ENCODE measurements around the gene LRCH1.
"Not testable (repeated sequence)": the region's sequence is repeated elsewhere in the genome, so short reads cannot be mapped to it uniquely, and the experiment has no call there.

Gene LRCH1

GRCh38 chr13:46721054-46721453, 168.1 kb downstream of the LRCH1 start:
- peak; percentile 43 for DNase-seq

GRCh38 chr13:46726347-46726746, 173.4 kb downstream of the LRCH1 start:
- peak; percentile 12 for DNase-seq

- peak; percentile 43 for DNase-seq
Measured at GRCh38 chr13:46728777-46729176, 175.8 kb downstream of the LRCH1 start.

GRCh38 chr13:46731535-46731934, 178.6 kb downstream of the LRCH1 start:
- DNase-seq: no peak

GRCh38 chr13:46735425-46735824, 182.5 kb downstream of the LRCH1 start:
- DNase-seq: no peak

GRCh38 chr13:46736541-46737310, 183.8 kb downstream of the LRCH1 start:
- no peak for DNase-seq

GRCh38 chr13:46738055-46738454, 185.1 kb downstream of the LRCH1 start:
- DNase-seq: no peak

- DNase-seq: no peak
Measured at GRCh38 chr13:46738766-46739165, 185.8 kb downstream of the LRCH1 start.

GRCh38 chr13:46739447-46740098, 186.6 kb downstream of the LRCH1 start:
- no peak for DNase-seq

GRCh38 chr13:46743191-46743590, 190.2 kb downstream of the LRCH1 start:
- DNase-seq: no peak

- no peak for DNase-seq
Measured at GRCh38 chr13:46745062-46745461, 192.1 kb downstream of the LRCH1 start.

GRCh38 chr13:46745706-46746105, 192.7 kb downstream of the LRCH1 start:
- no peak for DNase-seq

- DNase-seq: no peak
Measured at GRCh38 chr13:46747031-46747820, 194.3 kb downstream of the LRCH1 start.

GRCh38 chr13:46748300-46748699, 195.3 kb downstream of the LRCH1 start:
- DNase-seq: no peak

- DNase-seq: no peak
Measured at GRCh38 chr13:46749951-46750350, 197.0 kb downstream of the LRCH1 start.

GRCh38 chr13:46751811-46752635, 199.1 kb downstream of the LRCH1 start:
- peak; percentile 87 for DNase-seq

GRCh38 chr13:46753137-46753536, 200.2 kb downstream of the LRCH1 start:
- DNase-seq: no peak

GRCh38 chr13:46753917-46754316, 200.9 kb downstream of the LRCH1 start:
- DNase-seq: no peak

- no peak for DNase-seq
Measured at GRCh38 chr13:46754812-46755211, 201.8 kb downstream of the LRCH1 start.

GRCh38 chr13:46755508-46755907, 202.5 kb downstream of the LRCH1 start:
- DNase-seq: not testable (repeated sequence)

GRCh38 chr13:46756977-46757376, 204.0 kb downstream of the LRCH1 start:
- no peak for DNase-seq

- DNase-seq: no peak
Measured at GRCh38 chr13:46757640-46758039, 204.7 kb downstream of the LRCH1 start.

GRCh38 chr13:46759846-46760245, 206.9 kb downstream of the LRCH1 start:
- no peak for DNase-seq
